ENCODE data around the gene KCNIP4.

GRCh38 chr4:21645776-21646175 lies 302.8 kb downstream of the KCNIP4 start:
- no peak for TF ChIP-seq CTCF (IDR thresholded peaks at IDR 0.05)
- TF ChIP-seq POLR2A (IDR thresholded peaks at IDR 0.05): no peak
